A673 (cell line): ENCODE data around the gene MGME1. TPM values are rescaled to one million over a fixed set of nuclear protein-coding genes. Genes with fewer than 3 reads are reported as not detected.

Experiments
- BruUV-seq: library from RNA; stranded (reverse); fragments of 400-500 nt; replicated peaks from 2 replicates; lab custom pipeline; 2021; lab: Mats Ljungman, UMichigan
- CTCF ChIA-PET: fragments of 300-600 bp; sonication (Branson Sonifier 250); formaldehyde crosslinking; loops from one replicate; lab custom pipeline; 2022; ENCODE audit warnings: antibody characterized with exemption; lab: Charles Lee
- POLR2A ChIA-PET: fragments of 300-600 bp; sonication (Branson Sonifier 250); formaldehyde crosslinking; loops from one replicate; lab custom pipeline; 2022; ENCODE audit warnings: antibody characterized with exemption; ENCODE audit not compliant: low non-redundant PET; lab: Charles Lee
- DNase-seq: peaks from one replicate; pipeline ENCODE4 v3.0.0-alpha.2; 2015; ENCODE audit warnings: low spot score
- H3K27ac ChIP-seq: fragments of 200-600 bp; sonication (generic); 2 replicates; pipeline ENCODE4 v1.5.1; 2016; ENCODE audit warnings: mixed run types, low read depth, mild to moderate bottlenecking, mixed read lengths, antibody characterized with exemption, low read length; ENCODE audit not compliant: poor library complexity, severe bottlenecking
- H3K27me3 ChIP-seq: fragments of 200-600 bp; sonication (generic); replicated peaks from 2 replicates; pipeline ENCODE4 v1.6.1; 2017; ENCODE audit warnings: mixed run types, low read depth, mild to moderate bottlenecking, mixed read lengths, antibody characterized with exemption, low read length; ENCODE audit not compliant: insufficient read depth, poor library complexity
- H3K36me3 ChIP-seq: fragments of 200-600 bp; sonication (generic); 2 replicates; pipeline ENCODE4 v1.6.1; 2016; ENCODE audit warnings: mixed run types, mild to moderate bottlenecking, mixed read lengths, antibody characterized with exemption, low read length; ENCODE audit not compliant: insufficient read depth, poor library complexity, severe bottlenecking
- H3K4me1 ChIP-seq: fragments of 200-600 bp; sonication (generic); 2 replicates; pipeline ENCODE4 v1.6.1; 2017; ENCODE audit warnings: mixed run types, mild to moderate bottlenecking, mixed read lengths, antibody characterized with exemption, low read length; ENCODE audit not compliant: insufficient read depth, poor library complexity, severe bottlenecking
- H3K4me3 ChIP-seq: fragments of 200-600 bp; sonication (generic); 2 replicates; pipeline ENCODE4 v1.5.1; 2016; ENCODE audit warnings: low read depth, mixed run types, mild to moderate bottlenecking, mixed read lengths, low read length; ENCODE audit not compliant: poor library complexity, severe bottlenecking
- H3K9me3 ChIP-seq: fragments of 200-600 bp; sonication (generic); 2 replicates; pipeline ENCODE4 v1.6.1; 2016; ENCODE audit warnings: mixed run types, low read depth, mild to moderate bottlenecking, mixed read lengths, antibody characterized with exemption, low read length; ENCODE audit not compliant: poor library complexity, severe bottlenecking
- CTCF ChIP-seq: fragments of 300-800, 200-600 bp; sonication (generic); conservative IDR thresholded peaks from 2 replicates; pipeline ENCODE4 v1.5.1; 2017; ENCODE audit warnings: low read depth, mild to moderate bottlenecking, antibody characterized with exemption, low read length, moderate library complexity, mixed read lengths
- EZH2 ChIP-seq: fragments of 200-600 bp; sonication (generic); IDR thresholded peaks from 2 replicates; pipeline ENCODE4 v1.6.1; 2017; ENCODE audit warnings: borderline replicate concordance, low read depth, mild to moderate bottlenecking, mixed read lengths, antibody characterized with exemption, low read length; ENCODE audit not compliant: poor library complexity, severe bottlenecking
- intact Hi-C: fragments of 100-400 bp; cut with micrococcal nuclease; formaldehyde crosslinking; loops from one replicate; pipeline ENCODE4 v1.10.0; 2022; ENCODE audit not compliant: unreplicated experiment
- total RNA-seq: library from RNA; stranded (reverse); gene quantifications from 2 replicates; pipeline ENCODE4 v1.2.3, GENCODE V29; 2021

MGME1 gene
- total RNA-seq, 1 experiment from 2014 or later = 41.4 TPM

GRCh38 chr20:17956099-17956685 lies 12.6 kb upstream of the MGME1 start:
- H3K36me3 ChIP-seq = peaks cover 59% of the 10 kb centered on the region
- no peaks in the 10 kb centered on the region for H3K9me3 ChIP-seq
- no peak overlapping the region for H3K4me3 ChIP-seq
- H3K27ac ChIP-seq = no peak overlapping the region
- peaks cover 37% of the 10 kb centered on the region for H3K4me1 ChIP-seq
- intact Hi-C loops = no loop called here
- no peak for TF ChIP-seq EZH2
- TF ChIP-seq CTCF = no peak
- DNase-seq = no peak
- POLR2A ChIA-PET = interaction anchor here (0.7 kb wide), 1 partner anchor 458 kb away, joined by 15 read pairs; no protein-coding TSS in a partner anchor
- CTCF ChIA-PET = no interaction called here
- BruUV-seq = no TSS peak
- no peaks in the 10 kb centered on the region for H3K27me3 ChIP-seq

GRCh38 chr20:17957505-17958363 lies 11.1 kb upstream of the MGME1 start:
- intact Hi-C loops = no loop called here
- Histone ChIP-seq H3K9me3 (no peaks in the 10 kb centered on the region), H3K4me1 (peaks cover 49% of the 10 kb centered on the region), H3K36me3 (peaks cover 43% of the 10 kb centered on the region), H3K4me3 (no peak overlapping the region), H3K27ac (peak overlapping the region; percentile 63), H3K27me3 (no peaks in the 10 kb centered on the region)
- ChIA-PET POLR2A (no interaction called here), CTCF (no interaction called here)
- DNase-seq = no peak
- TF ChIP-seq CTCF (no peak), EZH2 (no peak)
- no TSS peak for BruUV-seq

GRCh38 chr20:17958373-17959256 lies 10.2 kb upstream of the MGME1 start:
- BruUV-seq = no TSS peak
- intact Hi-C loops = no loop called here
- Histone ChIP-seq H3K4me1 (peaks cover 58% of the 10 kb centered on the region), H3K36me3 (peaks cover 41% of the 10 kb centered on the region), H3K9me3 (no peaks in the 10 kb centered on the region), H3K27me3 (no peaks in the 10 kb centered on the region), H3K4me3 (no peak overlapping the region), H3K27ac (peak overlapping the region; percentile 63)
- no peak for TF ChIP-seq EZH2
- TF ChIP-seq CTCF = peak; percentile 28; the same call in 1 of the 2 replicates
- no peak for DNase-seq
- ChIA-PET CTCF (no interaction called here), POLR2A (interaction anchor here (0.6 kb wide), 1 partner anchor 8 kb away, joined by 9 read pairs; no protein-coding TSS in a partner anchor)
